Large intestine (tissue), 3 donors: ENCODE data around the gene ACOX2. TPM values are rescaled to one million over a fixed set of nuclear protein-coding genes. Genes with fewer than 3 reads are reported as not detected.

Source experiments
- DNase-seq, 2 donors: peaks; one replicate each; pipeline versions ENCODE4 v3.0.0 to v3.0.0-alpha.2; 2013
- H3K27ac ChIP-seq: one replicate; pipeline ENCODE4 v1.5.1; 2013; ENCODE audit warnings: low read length
- H3K27me3 ChIP-seq: 2 replicates; pipeline ENCODE4 v1.6.1; 2013; ENCODE audit warnings: low read length; ENCODE audit not compliant: control insufficient read depth, insufficient read depth
- H3K36me3 ChIP-seq: 2 replicates; pipeline ENCODE4 v1.6.1; 2013; ENCODE audit warnings: low read length; ENCODE audit not compliant: control insufficient read depth, insufficient read depth
- H3K4me1 ChIP-seq: one replicate; pipeline ENCODE4 v1.6.1; 2013; ENCODE audit warnings: low read length; ENCODE audit not compliant: control insufficient read depth, insufficient read depth
- H3K4me3 ChIP-seq: one replicate; pipeline ENCODE4 v1.5.1; 2013; ENCODE audit warnings: low read length
- H3K9me3 ChIP-seq: one replicate; pipeline ENCODE4 v1.6.1; 2013; ENCODE audit warnings: mild to moderate bottlenecking, low read depth, low read length, moderate library complexity; ENCODE audit not compliant: control insufficient read depth
- WGBS: methylation state at CpG from one replicate; pipeline ENCODE4 v1.1.5; 2013; ENCODE audit warnings: low lambda C conversion rate; ENCODE audit not compliant: insufficient coverage; 5-methylcytosine and 5-hydroxymethylcytosine counted together
- polyA plus RNA-seq: library from polyadenylated mRNA; unstranded; fragments of 120-200 nt; gene quantifications from one replicate; pipeline ENCODE4 v1.2.1, GENCODE V29; 2013

ACOX2 gene
- polyA plus RNA-seq, 1 donor = 96.9 TPM

GRCh38 chr3:58567251-58567515 lies 30.2 kb upstream of the ACOX2 start:
- Histone ChIP-seq H3K9me3 (no peaks in the 10 kb centered on the region), H3K4me1 (peaks cover 24% of the 10 kb centered on the region), H3K4me3 (no peak overlapping the region), H3K27ac (no peak overlapping the region), H3K36me3 (no peaks in the 10 kb centered on the region), H3K27me3 (no peaks in the 10 kb centered on the region)
- WGBS = no CpG with 5 or more reads among the region's 7 CpGs
- DNase-seq = no peak

DNA sequence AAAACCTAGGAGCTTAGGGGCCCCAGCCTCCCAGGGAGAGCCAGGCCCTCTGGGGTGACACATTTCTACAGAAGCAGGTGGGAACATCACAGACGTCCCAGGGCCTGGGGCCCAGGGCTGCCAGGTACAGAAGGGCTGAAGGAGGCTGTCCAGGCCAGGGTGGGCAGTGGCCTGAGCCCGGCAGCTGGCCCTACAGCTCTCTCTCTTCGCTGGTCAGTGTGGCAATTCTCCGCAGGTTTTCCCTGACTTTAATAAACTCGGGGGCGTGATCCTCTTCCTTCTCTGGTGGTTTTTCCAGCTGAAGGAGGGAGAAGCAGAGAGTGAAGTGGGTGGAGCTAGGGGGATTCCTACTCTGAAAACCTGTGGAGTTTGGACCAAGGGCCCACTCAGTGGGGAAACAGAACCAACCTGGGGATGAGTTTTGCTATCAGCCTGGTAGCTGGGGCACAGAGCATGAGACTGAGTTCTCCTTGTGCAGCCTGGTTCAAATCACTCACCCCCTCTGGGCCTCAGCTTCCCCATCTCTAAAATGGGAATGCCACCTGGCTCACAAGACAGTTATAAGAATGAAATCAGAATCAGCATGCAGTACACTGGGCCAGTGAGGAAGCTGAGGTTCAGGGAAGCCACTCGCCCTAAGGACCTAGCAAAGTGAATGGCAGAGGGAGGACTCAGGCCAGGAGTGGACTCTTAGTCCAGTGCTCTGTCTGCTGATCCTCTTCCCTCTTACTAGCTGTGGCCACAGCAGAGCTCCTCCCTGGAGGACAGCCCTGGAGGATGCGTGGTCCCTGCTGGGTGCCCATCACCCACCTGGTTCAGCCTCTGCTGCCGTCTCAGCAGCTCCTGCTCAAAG lies 29.6 kb upstream of the ACOX2 start:
- H3K9me3 ChIP-seq = no peaks in the 10 kb centered on the region
- WGBS = no CpG with 5 or more reads among the region's 9 CpGs
- H3K4me3 ChIP-seq = no peak overlapping the region
- DNase-seq = no peak
- H3K36me3 ChIP-seq = no peaks in the 10 kb centered on the region
- H3K27me3 ChIP-seq = no peaks in the 10 kb centered on the region
- no peak overlapping the region for H3K27ac ChIP-seq
- H3K4me1 ChIP-seq = peaks cover 24% of the 10 kb centered on the region

DNA sequence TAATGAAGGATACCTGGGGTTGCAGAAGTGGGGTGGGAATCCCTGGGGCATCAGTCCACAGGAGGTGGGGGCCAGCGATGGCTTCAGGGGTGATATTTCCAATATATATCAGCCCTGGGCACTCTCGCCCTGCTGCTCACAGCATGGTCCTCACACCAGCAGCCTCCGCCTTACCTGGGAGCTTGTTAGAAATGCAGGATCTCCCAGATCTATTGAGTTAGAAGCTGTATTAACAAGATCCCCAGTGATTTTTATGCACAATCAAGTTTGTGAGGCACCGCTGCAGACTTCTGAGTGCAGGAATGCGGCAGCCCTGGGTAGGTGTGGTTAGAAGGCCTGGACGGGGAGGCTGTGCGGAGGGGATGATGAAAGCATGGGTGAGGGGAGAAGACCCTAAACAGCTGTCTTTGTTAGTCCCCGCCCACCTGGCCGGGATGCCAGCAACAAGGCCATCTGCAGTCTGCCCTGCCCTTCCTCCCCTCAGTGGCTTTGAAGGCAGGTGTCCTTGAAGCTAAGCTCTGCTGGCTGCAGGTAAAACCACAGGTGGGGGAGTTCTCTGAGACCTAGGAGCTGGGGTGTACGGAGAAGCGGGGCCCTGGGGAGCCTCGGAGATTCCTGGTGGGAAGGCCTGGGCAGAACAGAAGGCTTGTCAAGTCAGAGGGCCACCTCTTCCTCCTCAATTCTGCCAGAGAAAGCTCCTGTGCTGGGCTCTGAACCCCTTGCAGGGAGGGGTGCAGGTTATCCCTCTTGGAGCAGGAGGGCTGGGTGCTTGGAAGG lies 28.8 kb upstream of the ACOX2 start:
- Histone ChIP-seq H3K27me3 (no peaks in the 10 kb centered on the region), H3K27ac (no peak overlapping the region), H3K9me3 (no peaks in the 10 kb centered on the region), H3K4me1 (peaks cover 24% of the 10 kb centered on the region), H3K4me3 (no peak overlapping the region), H3K36me3 (no peaks in the 10 kb centered on the region)
- peak in 1 of 2 donors; percentile 33 for DNase-seq
- 40% methylated on average over 1 of the region's 12 CpGs for whole genome bisulfite sequencing

GRCh38 chr3:58564456-58565160 lies 27.6 kb upstream of the ACOX2 start:
- Histone ChIP-seq H3K4me3 (no peak overlapping the region), H3K4me1 (peaks cover 24% of the 10 kb centered on the region), H3K36me3 (no peaks in the 10 kb centered on the region), H3K9me3 (no peaks in the 10 kb centered on the region), H3K27ac (no peak overlapping the region), H3K27me3 (no peaks in the 10 kb centered on the region)
- DNase-seq = peak in 1 of 2 donors; percentile 60
- no CpG with 5 or more reads among the region's 13 CpGs for WGBS

GRCh38 chr3:58564054-58564453 lies 27.1 kb upstream of the ACOX2 start:
- WGBS = no CpG with 5 or more reads among the region's 1 CpG
- peaks cover 24% of the 10 kb centered on the region for H3K4me1 ChIP-seq
- no peak for DNase-seq
- no peaks in the 10 kb centered on the region for H3K9me3 ChIP-seq
- H3K27ac ChIP-seq = no peak overlapping the region
- H3K4me3 ChIP-seq = no peak overlapping the region
- no peaks in the 10 kb centered on the region for H3K27me3 ChIP-seq
- no peaks in the 10 kb centered on the region for H3K36me3 ChIP-seq

DNA sequence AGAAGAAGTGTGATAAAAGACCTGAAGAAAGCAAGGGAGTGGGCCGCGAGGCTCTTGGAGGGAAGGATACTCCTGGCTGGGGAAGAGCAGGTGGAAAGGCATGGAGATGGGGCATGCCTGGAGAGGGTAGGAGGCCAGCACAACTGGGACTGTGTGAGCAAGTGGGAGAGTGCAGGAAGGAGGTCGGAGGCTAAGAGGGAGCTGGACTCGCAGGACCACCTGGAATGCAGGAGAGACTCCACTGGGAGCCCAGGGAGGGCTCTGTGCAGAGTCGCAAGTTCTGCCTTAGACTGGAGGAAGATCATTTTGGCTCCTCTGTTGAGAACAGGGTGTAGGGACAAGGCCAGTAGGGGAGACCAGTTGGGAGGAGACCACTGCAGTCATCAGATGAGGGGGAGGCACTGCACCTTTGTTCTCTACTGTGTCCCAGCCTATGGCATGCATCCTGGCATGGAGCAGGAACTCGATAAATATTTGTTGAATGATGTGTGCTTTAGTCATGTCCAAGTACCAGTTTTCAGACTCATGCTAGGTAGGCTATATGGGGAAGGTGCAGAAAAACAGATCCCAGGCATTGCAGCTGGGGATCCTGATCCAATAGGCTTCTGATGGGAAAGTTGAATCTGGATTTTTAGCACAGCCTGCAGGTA lies 26.5 kb upstream of the ACOX2 start:
- Histone ChIP-seq H3K27me3 (no peaks in the 10 kb centered on the region), H3K27ac (no peak overlapping the region), H3K4me3 (no peak overlapping the region), H3K36me3 (no peaks in the 10 kb centered on the region), H3K9me3 (no peaks in the 10 kb centered on the region), H3K4me1 (peaks cover 24% of the 10 kb centered on the region)
- DNase-seq = no peak
- WGBS = 100% methylated on average over 2 of the region's 6 CpGs

GRCh38 chr3:58562498-58562897 lies 25.5 kb upstream of the ACOX2 start:
- DNase-seq = no peak
- Histone ChIP-seq H3K4me3 (no peak overlapping the region), H3K36me3 (no peaks in the 10 kb centered on the region), H3K27me3 (no peaks in the 10 kb centered on the region), H3K4me1 (peaks cover 31% of the 10 kb centered on the region), H3K9me3 (no peaks in the 10 kb centered on the region), H3K27ac (no peak overlapping the region)
- no CpG with 5 or more reads among the region's 4 CpGs for WGBS

- DNase-seq = no peak
- no peaks in the 10 kb centered on the region for H3K9me3 ChIP-seq
- H3K27me3 ChIP-seq = no peaks in the 10 kb centered on the region
- H3K4me1 ChIP-seq = peaks cover 22% of the 10 kb centered on the region
- H3K27ac ChIP-seq = no peak overlapping the region
- no peaks in the 10 kb centered on the region for H3K36me3 ChIP-seq
- H3K4me3 ChIP-seq = no peak overlapping the region
- WGBS = 40% methylated on average over 1 of the region's 12 CpGs
Measured at GRCh38 chr3:58560771-58561311, 23.9 kb upstream of the ACOX2 start.

- peaks cover 13% of the 10 kb centered on the region for H3K4me1 ChIP-seq
- H3K27ac ChIP-seq = no peak overlapping the region
- no peak overlapping the region for H3K4me3 ChIP-seq
- DNase-seq = no peak
- no peaks in the 10 kb centered on the region for H3K9me3 ChIP-seq
- WGBS = no CpG with 5 or more reads among the region's 5 CpGs
- no peaks in the 10 kb centered on the region for H3K36me3 ChIP-seq
- no peaks in the 10 kb centered on the region for H3K27me3 ChIP-seq
Measured at GRCh38 chr3:58559586-58559985, 22.6 kb upstream of the ACOX2 start.

- Histone ChIP-seq H3K36me3 (no peaks in the 10 kb centered on the region), H3K27me3 (no peaks in the 10 kb centered on the region), H3K4me1 (peaks cover 16% of the 10 kb centered on the region), H3K9me3 (peaks cover 5% of the 10 kb centered on the region), H3K27ac (no peak overlapping the region), H3K4me3 (no peak overlapping the region)
- no peak for DNase-seq
- 80% methylated on average over 1 of the region's 6 CpGs for WGBS
Measured at GRCh38 chr3:58557491-58557890, 20.5 kb upstream of the ACOX2 start.
